Esophagus muscularis mucosa (tissue), 4 donors: ENCODE measurements around the gene TRMT61A.

ENCODE experiments used
- EP300 ChIP-seq: sonication (generic); formaldehyde crosslinking; IDR thresholded peaks from one replicate; pipeline ENCODE4 v1.6.1; 2017; ENCODE audit warnings: antibody characterized with exemption
- POLR2A ChIP-seq: fragments of 450-650 bp; IDR thresholded peaks from one replicate; pipeline ENCODE4 v1.6.1; 2017; ENCODE audit warnings: antibody characterized with exemption, moderate library complexity, mild to moderate bottlenecking, low read depth
- POLR2AphosphoS5 ChIP-seq, 2 donors: sonication (generic); formaldehyde crosslinking; IDR thresholded peaks; one replicate each; pipeline ENCODE4 v1.6.1; 2017; ENCODE audit warnings: antibody characterized with exemption in 2 of 2
- TF ChIP-seq, protein P1 (sequence below), 3 experiments: fragments of 200-600 bp in 2 of 3; fragments of 450-650 bp in 1 of 3; sonication (generic) in 2 of 3; IDR thresholded peaks; one replicate each; pipeline ENCODE4 v1.5.1; 2017 to 2019; ENCODE audit warnings: antibody characterized with exemption in 3 of 3, mild to moderate bottlenecking in 2 of 3, moderate library complexity in 1 of 3

DNA sequence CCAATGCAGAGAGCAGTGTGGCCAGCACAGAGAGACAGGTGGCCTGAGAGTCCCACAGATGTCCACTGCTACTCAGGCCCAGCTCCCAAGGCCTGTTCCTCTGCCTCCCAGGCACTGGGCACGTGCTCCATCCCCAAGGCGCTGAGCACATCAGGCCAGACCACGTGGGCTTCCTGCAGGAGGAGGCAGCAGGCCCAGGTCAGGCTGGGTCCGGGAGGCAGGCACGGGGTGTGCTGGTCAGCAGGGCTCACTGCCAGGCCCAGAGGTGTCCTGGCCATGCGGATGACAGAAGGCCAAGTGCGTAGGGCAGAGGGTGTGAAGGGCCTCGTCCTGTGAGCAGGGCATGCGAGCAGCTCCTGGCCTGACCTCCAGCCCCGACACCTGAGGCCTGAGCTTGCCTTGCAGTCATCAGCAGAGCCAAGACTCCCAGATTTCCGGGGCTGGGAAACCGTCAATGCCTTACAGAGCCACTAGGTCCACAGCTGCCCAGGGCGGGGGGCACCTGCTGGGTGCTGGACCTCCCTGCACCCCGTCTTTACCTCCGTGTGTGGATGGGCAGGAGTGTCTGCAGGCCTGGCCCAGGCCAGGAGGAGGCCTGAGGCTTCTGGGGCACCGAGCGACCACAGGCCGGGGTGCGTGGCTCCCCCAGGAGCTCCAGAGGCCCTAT is 14.9 kb downstream of the TRMT61A start:
- TF ChIP-seq, protein P1, sequence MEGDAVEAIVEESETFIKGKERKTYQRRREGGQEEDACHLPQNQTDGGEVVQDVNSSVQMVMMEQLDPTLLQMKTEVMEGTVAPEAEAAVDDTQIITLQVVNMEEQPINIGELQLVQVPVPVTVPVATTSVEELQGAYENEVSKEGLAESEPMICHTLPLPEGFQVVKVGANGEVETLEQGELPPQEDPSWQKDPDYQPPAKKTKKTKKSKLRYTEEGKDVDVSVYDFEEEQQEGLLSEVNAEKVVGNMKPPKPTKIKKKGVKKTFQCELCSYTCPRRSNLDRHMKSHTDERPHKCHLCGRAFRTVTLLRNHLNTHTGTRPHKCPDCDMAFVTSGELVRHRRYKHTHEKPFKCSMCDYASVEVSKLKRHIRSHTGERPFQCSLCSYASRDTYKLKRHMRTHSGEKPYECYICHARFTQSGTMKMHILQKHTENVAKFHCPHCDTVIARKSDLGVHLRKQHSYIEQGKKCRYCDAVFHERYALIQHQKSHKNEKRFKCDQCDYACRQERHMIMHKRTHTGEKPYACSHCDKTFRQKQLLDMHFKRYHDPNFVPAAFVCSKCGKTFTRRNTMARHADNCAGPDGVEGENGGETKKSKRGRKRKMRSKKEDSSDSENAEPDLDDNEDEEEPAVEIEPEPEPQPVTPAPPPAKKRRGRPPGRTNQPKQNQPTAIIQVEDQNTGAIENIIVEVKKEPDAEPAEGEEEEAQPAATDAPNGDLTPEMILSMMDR (IDR thresholded peaks at IDR 0.05), result no peak
- TF ChIP-seq POLR2AphosphoS5 (IDR thresholded peaks at IDR 0.05) (peak; percentile 67 to 85), POLR2A (no peak), EP300 (no peak)
